HepG2 (cell line): ENCODE results near the gene CCT3. TPM values are rescaled to one million over a fixed set of nuclear protein-coding genes. Genes with fewer than 3 reads are reported as not detected.
A peak's percentile ranks its signal among the peaks of the same experiment; 100 is the strongest.

Experiments used
- ATRX ChIP-seq: sonication (generic); formaldehyde crosslinking; IDR thresholded peaks from 2 replicates; pipeline ENCODE4 v1.4.0; 2020; ENCODE audit warnings: missing genetic modification reagents, borderline replicate concordance
- FOXP1 ChIP-seq, 2 experiments: fragments of 450-650 bp in 1 of 2; IDR thresholded peaks; 2 replicates each; pipeline ENCODE4 v1.6.1; 2017 to 2018; ENCODE audit warnings: antibody characterized with exemption in 1 of 2
- GPN1 ChIP-seq: sonication (generic); formaldehyde crosslinking; IDR thresholded peaks from 2 replicates; pipeline ENCODE4 v1.5.1; 2020; ENCODE audit warnings: missing genetic modification reagents, borderline replicate concordance
- HMG20A ChIP-seq: IDR thresholded peaks from 2 replicates; pipeline ENCODE4 v1.6.1; 2016; ENCODE audit warnings: borderline replicate concordance
- ZFP62 ChIP-seq: sonication (generic); formaldehyde crosslinking; IDR thresholded peaks from 2 replicates; pipeline ENCODE4 v1.4.0; 2020; ENCODE audit warnings: missing genetic modification reagents
- ZNF547 ChIP-seq: sonication (generic); formaldehyde crosslinking; IDR thresholded peaks from 2 replicates; pipeline ENCODE4 v1.5.1; 2020; ENCODE audit warnings: mild to moderate bottlenecking, missing genetic modification reagents
- ZNF788 ChIP-seq: sonication (generic); formaldehyde crosslinking; IDR thresholded peaks from 2 replicates; pipeline ENCODE4 v1.5.0; 2020; ENCODE audit warnings: mild to moderate bottlenecking, missing genetic modification reagents, borderline replicate concordance
- ZNF816 ChIP-seq: sonication (generic); formaldehyde crosslinking; IDR thresholded peaks from 2 replicates; pipeline ENCODE4 v1.8.0; 2022; ENCODE audit warnings: missing genetic modification reagents, mild to moderate bottlenecking, borderline replicate concordance
- ZSCAN25 ChIP-seq: sonication (generic); formaldehyde crosslinking; IDR thresholded peaks from 2 replicates; pipeline ENCODE4 v1.8.0; 2022; ENCODE audit warnings: mild to moderate bottlenecking, missing genetic modification reagents
- polyA plus RNA-seq, 8 experiments: library from polyadenylated mRNA; depleted of rRNA in 3 of 8; stranded (reverse) in 7 of 8; unstranded in 1 of 8; fragments of >200 nt; fragmentation: Illumina TruSeq in 4 of 8; extraction: Trizol in 4 of 8; gene quantifications; 2 replicates each; pipeline versions ENCODE4 v1.2.1 to v1.2.3, GENCODE V29; 2011 to 2016; ENCODE audit warnings: low read depth in 4 of 8, missing spikeins in 1 of 8, mixed read lengths in 1 of 8; ENCODE audit not compliant: insufficient read depth in 1 of 8
- total RNA-seq, 5 experiments: library from RNA; depleted of rRNA; stranded (reverse); fragments of >200 nt; fragmentation: Illumina TruSeq; extraction: Trizol; gene quantifications; 2 replicates each; pipeline ENCODE4 v1.2.3, GENCODE V29; 2016; ENCODE audit warnings: low read depth in 1 of 5
- TF ChIP-seq, protein P1 (sequence below): sonication (generic); formaldehyde crosslinking; IDR thresholded peaks from 2 replicates; pipeline ENCODE4 v1.4.0; 2020; ENCODE audit warnings: low read depth, mild to moderate bottlenecking, missing genetic modification reagents
- TF ChIP-seq, protein P2 (sequence below): sonication (generic); formaldehyde crosslinking; IDR thresholded peaks from 2 replicates; pipeline ENCODE4 v1.9.0; 2022; ENCODE audit warnings: missing genetic modification reagents, mild to moderate bottlenecking, borderline replicate concordance
- TF ChIP-seq, protein P3 (sequence below): sonication (generic); formaldehyde crosslinking; IDR thresholded peaks from 2 replicates; pipeline ENCODE4 v1.4.0; 2020; ENCODE audit warnings: mild to moderate bottlenecking, missing genetic modification reagents, borderline replicate concordance
- TF ChIP-seq, protein P4 (sequence below): fragments of 450-650 bp; IDR thresholded peaks from 2 replicates; pipeline ENCODE4 v1.6.1; 2017
- TF ChIP-seq, protein P5 (sequence below): sonication (generic); formaldehyde crosslinking; IDR thresholded peaks from 2 replicates; pipeline ENCODE4 v1.5.0; 2020; ENCODE audit warnings: missing genetic modification reagents
- TF ChIP-seq, protein P6 (sequence below): sonication (generic); formaldehyde crosslinking; IDR thresholded peaks from 2 replicates; pipeline ENCODE4 v1.4.0; 2020; ENCODE audit warnings: missing genetic modification reagents, borderline replicate concordance
- TF ChIP-seq, protein P7 (sequence below): sonication (generic); formaldehyde crosslinking; IDR thresholded peaks from 2 replicates; pipeline ENCODE4 v1.8.0; 2022; ENCODE audit warnings: missing genetic modification reagents, low read depth, mild to moderate bottlenecking, borderline replicate concordance

The CCT3 gene
- total and polyA plus RNA-seq, 2 of the 13 experiments (the other 11 are each of a cell fraction or from before 2014, with no cell fraction given): 319 to 615 TPM

DNA sequence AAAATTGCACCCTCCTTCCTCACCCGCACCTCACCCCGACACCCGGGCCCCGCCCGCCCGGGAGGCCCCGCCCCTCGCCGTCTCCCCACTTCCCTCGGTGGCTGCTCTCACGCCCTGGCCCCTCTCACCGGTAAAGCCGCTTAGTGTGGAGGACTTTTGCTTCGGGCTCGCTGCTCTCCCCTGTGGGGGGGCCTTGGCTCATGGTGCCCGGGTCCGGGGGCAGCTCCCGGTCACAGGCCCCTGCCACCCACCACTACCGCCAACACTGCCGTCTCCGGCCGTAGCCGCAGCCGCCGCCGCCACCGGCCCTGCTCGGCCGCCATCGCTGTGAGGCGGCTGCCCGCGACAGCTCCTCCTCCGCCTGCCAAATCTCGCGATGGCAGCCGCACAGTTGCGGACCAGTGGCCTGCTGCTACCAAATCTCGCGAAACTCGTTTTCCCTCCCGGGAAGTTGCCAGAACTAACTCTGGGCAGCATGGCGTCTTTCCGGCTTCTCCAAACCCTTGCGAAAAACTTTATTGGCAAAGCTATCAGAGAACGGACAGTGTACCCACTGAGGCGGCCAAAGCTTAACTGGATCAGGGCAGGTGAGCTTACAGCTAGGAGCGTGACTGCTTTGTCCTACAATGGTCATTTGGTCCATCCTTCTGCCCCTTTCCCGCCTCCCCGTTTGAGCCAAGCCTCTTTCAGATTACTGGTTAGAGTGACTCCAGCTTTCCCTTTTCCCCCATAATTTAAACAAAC lies 55.4 kb downstream of the CCT3 start, which contains the start of gene SMG5 (continued):
- TF ChIP-seq, protein P1, sequence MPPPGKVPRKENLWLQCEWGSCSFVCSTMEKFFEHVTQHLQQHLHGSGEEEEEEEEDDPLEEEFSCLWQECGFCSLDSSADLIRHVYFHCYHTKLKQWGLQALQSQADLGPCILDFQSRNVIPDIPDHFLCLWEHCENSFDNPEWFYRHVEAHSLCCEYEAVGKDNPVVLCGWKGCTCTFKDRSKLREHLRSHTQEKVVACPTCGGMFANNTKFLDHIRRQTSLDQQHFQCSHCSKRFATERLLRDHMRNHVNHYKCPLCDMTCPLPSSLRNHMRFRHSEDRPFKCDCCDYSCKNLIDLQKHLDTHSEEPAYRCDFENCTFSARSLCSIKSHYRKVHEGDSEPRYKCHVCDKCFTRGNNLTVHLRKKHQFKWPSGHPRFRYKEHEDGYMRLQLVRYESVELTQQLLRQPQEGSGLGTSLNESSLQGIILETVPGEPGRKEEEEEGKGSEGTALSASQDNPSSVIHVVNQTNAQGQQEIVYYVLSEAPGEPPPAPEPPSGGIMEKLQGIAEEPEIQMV (CRISPR knock-in tag): no peak
- TF ChIP-seq, protein P2, sequence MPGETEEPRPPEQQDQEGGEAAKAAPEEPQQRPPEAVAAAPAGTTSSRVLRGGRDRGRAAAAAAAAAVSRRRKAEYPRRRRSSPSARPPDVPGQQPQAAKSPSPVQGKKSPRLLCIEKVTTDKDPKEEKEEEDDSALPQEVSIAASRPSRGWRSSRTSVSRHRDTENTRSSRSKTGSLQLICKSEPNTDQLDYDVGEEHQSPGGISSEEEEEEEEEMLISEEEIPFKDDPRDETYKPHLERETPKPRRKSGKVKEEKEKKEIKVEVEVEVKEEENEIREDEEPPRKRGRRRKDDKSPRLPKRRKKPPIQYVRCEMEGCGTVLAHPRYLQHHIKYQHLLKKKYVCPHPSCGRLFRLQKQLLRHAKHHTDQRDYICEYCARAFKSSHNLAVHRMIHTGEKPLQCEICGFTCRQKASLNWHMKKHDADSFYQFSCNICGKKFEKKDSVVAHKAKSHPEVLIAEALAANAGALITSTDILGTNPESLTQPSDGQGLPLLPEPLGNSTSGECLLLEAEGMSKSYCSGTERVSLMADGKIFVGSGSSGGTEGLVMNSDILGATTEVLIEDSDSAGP (CRISPR knock-in tag): peak; percentile 88; the same call in 1 of the 2 replicates
- 0 out of 2 replicates have a peak, but pooled peaks have one; percentile 45 for TF ChIP-seq ZNF816 (CRISPR knock-in tag)
- TF ChIP-seq ATRX (CRISPR knock-in tag): no peak
- no peak for TF ChIP-seq FOXP1 (IDR thresholded peaks at IDR 0.05)
- no peak for TF ChIP-seq FOXP1 (CRISPR knock-in tag; IDR thresholded peaks at IDR 0.05)
- TF ChIP-seq GPN1 (CRISPR knock-in tag): no peak
- TF ChIP-seq, protein P3, sequence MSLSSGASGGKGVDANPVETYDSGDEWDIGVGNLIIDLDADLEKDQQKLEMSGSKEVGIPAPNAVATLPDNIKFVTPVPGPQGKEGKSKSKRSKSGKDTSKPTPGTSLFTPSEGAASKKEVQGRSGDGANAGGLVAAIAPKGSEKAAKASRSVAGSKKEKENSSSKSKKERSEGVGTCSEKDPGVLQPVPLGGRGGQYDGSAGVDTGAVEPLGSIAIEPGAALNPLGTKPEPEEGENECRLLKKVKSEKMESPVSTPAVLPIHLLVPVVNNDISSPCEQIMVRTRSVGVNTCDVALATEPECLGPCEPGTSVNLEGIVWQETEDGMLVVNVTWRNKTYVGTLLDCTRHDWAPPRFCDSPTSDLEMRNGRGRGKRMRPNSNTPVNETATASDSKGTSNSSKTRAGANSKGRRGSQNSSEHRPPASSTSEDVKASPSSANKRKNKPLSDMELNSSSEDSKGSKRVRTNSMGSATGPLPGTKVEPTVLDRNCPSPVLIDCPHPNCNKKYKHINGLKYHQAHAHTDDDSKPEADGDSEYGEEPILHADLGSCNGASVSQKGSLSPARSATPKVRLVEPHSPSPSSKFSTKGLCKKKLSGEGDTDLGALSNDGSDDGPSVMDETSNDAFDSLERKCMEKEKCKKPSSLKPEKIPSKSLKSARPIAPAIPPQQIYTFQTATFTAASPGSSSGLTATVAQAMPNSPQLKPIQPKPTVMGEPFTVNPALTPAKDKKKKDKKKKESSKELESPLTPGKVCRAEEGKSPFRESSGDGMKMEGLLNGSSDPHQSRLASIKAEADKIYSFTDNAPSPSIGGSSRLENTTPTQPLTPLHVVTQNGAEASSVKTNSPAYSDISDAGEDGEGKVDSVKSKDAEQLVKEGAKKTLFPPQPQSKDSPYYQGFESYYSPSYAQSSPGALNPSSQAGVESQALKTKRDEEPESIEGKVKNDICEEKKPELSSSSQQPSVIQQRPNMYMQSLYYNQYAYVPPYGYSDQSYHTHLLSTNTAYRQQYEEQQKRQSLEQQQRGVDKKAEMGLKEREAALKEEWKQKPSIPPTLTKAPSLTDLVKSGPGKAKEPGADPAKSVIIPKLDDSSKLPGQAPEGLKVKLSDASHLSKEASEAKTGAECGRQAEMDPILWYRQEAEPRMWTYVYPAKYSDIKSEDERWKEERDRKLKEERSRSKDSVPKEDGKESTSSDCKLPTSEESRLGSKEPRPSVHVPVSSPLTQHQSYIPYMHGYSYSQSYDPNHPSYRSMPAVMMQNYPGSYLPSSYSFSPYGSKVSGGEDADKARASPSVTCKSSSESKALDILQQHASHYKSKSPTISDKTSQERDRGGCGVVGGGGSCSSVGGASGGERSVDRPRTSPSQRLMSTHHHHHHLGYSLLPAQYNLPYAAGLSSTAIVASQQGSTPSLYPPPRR (CRISPR knock-in tag): 0 out of 2 replicates have a peak, but pooled peaks have one; percentile 34
- TF ChIP-seq, protein P4, sequence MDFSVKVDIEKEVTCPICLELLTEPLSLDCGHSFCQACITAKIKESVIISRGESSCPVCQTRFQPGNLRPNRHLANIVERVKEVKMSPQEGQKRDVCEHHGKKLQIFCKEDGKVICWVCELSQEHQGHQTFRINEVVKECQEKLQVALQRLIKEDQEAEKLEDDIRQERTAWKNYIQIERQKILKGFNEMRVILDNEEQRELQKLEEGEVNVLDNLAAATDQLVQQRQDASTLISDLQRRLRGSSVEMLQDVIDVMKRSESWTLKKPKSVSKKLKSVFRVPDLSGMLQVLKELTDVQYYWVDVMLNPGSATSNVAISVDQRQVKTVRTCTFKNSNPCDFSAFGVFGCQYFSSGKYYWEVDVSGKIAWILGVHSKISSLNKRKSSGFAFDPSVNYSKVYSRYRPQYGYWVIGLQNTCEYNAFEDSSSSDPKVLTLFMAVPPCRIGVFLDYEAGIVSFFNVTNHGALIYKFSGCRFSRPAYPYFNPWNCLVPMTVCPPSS: no peak
- peak; percentile 77; the same call in 1 of the 2 replicates for TF ChIP-seq ZNF788 (CRISPR knock-in tag)
- no peak for TF ChIP-seq ZFP62
- no peak for TF ChIP-seq ZSCAN25
- TF ChIP-seq, protein P5, sequence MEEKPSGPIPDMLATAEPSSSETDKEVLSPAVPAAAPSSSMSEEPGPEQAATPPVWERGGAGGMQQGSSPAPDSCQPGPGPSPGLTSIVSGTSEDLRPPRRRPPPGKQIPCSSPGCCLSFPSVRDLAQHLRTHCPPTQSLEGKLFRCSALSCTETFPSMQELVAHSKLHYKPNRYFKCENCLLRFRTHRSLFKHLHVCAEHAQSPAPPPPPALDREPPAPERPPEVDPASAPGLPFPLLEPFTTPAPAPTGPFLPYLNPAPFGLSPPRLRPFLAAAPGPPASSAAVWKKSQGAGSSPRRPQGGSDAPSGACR (CRISPR knock-in tag): peak; percentile 87
- TF ChIP-seq, protein P6, sequence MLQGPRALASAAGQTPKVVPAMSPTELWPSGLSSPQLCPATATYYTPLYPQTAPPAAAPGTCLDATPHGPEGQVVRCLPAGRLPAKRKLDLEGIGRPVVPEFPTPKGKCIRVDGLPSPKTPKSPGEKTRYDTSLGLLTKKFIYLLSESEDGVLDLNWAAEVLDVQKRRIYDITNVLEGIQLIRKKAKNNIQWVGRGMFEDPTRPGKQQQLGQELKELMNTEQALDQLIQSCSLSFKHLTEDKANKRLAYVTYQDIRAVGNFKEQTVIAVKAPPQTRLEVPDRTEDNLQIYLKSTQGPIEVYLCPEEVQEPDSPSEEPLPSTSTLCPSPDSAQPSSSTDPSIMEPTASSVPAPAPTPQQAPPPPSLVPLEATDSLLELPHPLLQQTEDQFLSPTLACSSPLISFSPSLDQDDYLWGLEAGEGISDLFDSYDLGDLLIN (CRISPR knock-in tag): no peak
- peak; percentile 75; the same call in 1 of the 2 replicates for TF ChIP-seq ZNF547
- TF ChIP-seq, protein P7, sequence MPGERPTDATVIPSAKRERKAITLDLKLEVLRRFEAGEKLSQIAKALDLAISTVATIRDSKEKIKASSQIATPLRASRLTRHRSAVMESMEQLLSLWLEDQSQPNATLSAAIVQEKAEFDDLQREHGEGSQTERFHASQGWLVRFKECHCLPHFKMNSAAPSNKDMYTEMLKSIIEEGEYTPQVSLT (CRISPR knock-in tag): no peak
- no peak for TF ChIP-seq HMG20A
